Keratinocyte (primary cell): ENCODE results near the gene RPS6KL1.

Source experiments
- EZH2 ChIP-seq: IDR thresholded peaks from one replicate; pipeline ENCODE4 v1.6.1; 2012; ENCODE audit warnings: inconsistent platforms, mild to moderate bottlenecking, low read length, moderate library complexity
- TF ChIP-seq, protein P1 (sequence below), 3 experiments: IDR thresholded peaks in 1 of 3; conservative IDR thresholded peaks in 1 of 3; optimal IDR thresholded peaks in 1 of 3; 2 replicates in 2 of 3; 3 replicates in 1 of 3; pipeline versions ENCODE3 to v1.5.1; 2011; ENCODE audit warnings: low read length in 3 of 3, mild to moderate bottlenecking in 3 of 3, moderate library complexity in 2 of 3, control low read depth in 1 of 3, inconsistent platforms in 1 of 3; ENCODE audit not compliant: insufficient read depth in 2 of 3; ENCODE audit errors: extremely low read depth in 1 of 3

DNA sequence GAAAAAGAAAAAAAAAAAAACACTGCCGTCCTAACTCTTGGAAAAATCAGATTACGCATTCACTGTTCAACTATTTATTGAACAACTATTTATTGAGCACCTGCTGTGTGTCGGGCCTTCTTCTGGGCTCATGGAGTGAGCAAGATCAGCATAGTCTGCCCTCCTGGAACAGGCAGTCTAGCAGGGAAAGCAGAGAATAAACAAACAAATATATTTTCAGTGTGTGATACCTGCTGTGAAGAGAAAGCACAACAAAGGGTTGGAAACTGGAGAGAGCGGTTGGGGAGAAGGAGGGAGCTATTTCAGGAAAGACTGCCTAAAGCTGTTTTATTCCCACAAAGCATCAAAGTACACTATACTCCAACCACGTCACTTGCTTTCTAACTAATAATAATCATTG is 57.9 kb downstream of the RPS6KL1 start:
- TF ChIP-seq, protein P1, sequence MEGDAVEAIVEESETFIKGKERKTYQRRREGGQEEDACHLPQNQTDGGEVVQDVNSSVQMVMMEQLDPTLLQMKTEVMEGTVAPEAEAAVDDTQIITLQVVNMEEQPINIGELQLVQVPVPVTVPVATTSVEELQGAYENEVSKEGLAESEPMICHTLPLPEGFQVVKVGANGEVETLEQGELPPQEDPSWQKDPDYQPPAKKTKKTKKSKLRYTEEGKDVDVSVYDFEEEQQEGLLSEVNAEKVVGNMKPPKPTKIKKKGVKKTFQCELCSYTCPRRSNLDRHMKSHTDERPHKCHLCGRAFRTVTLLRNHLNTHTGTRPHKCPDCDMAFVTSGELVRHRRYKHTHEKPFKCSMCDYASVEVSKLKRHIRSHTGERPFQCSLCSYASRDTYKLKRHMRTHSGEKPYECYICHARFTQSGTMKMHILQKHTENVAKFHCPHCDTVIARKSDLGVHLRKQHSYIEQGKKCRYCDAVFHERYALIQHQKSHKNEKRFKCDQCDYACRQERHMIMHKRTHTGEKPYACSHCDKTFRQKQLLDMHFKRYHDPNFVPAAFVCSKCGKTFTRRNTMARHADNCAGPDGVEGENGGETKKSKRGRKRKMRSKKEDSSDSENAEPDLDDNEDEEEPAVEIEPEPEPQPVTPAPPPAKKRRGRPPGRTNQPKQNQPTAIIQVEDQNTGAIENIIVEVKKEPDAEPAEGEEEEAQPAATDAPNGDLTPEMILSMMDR (optimal IDR thresholded peaks at IDR 0.05 in 1 of 3, IDR thresholded peaks at IDR 0.05 in 1 of 3, conservative IDR thresholded peaks at IDR 0.05 in 1 of 3; ENCODE audit: extremely low read depth in 1 of 3, insufficient read depth in 2 of 3, low read length in 3 of 3): no peak
- no peak for TF ChIP-seq EZH2
